ENCODE measurements around the gene STK32C.
"Not testable (repeated sequence)": the region's sequence is repeated elsewhere in the genome, so short reads cannot be mapped to it uniquely, and the experiment has no call there.

STK32C gene

GRCh38 chr10:132169766-132170560 lies 137.8 kb downstream of the STK32C start:
- DNase-seq (ENCODE audit: low read depth, low spot score) = no peak

GRCh38 chr10:132169031-132169765 lies 138.6 kb downstream of the STK32C start:
- no peak for DNase-seq (ENCODE audit: low read depth, low spot score)

GRCh38 chr10:132168571-132169030 lies 139.1 kb downstream of the STK32C start:
- no peak for DNase-seq (ENCODE audit: low read depth, low spot score)

- DNase-seq (ENCODE audit: low read depth, low spot score) = no peak
These were observed 139.8 kb downstream of the STK32C start for GRCh38 chr10:132167976-132168375.

- no peak for DNase-seq (ENCODE audit: low read depth, low spot score)
These were observed 140.6 kb downstream of the STK32C start for GRCh38 chr10:132167041-132167674.

GRCh38 chr10:132166216-132166950 lies 141.4 kb downstream of the STK32C start:
- DNase-seq (ENCODE audit: low read depth, low spot score) = peak; percentile 49

GRCh38 chr10:132165416-132165980 lies 142.3 kb downstream of the STK32C start:
- DNase-seq (ENCODE audit: low read depth, low spot score) = no peak

- DNase-seq (ENCODE audit: low read depth, low spot score) = no peak
These were observed 142.9 kb downstream of the STK32C start for GRCh38 chr10:132164761-132165278.

- no peak for DNase-seq (ENCODE audit: low read depth, low spot score)
These were observed 143.8 kb downstream of the STK32C start for GRCh38 chr10:132163826-132164515.

GRCh38 chr10:132163278-132163765 lies 144.4 kb downstream of the STK32C start:
- DNase-seq (ENCODE audit: low read depth, low spot score) = no peak

GRCh38 chr10:132162590-132163277 lies 145.0 kb downstream of the STK32C start:
- no peak for DNase-seq (ENCODE audit: low read depth, low spot score)

GRCh38 chr10:132162021-132162531 lies 145.7 kb downstream of the STK32C start:
- no peak for DNase-seq (ENCODE audit: low read depth, low spot score)

GRCh38 chr10:132160834-132161622 lies 146.7 kb downstream of the STK32C start:
- DNase-seq (ENCODE audit: low read depth, low spot score) = not testable (repeated sequence)

- DNase-seq (ENCODE audit: low read depth, low spot score) = not testable (repeated sequence)
These were observed 147.5 kb downstream of the STK32C start for GRCh38 chr10:132160231-132160630.

- not testable (repeated sequence) for DNase-seq (ENCODE audit: low read depth, low spot score)
These were observed 148.2 kb downstream of the STK32C start for GRCh38 chr10:132159302-132160230.

GRCh38 chr10:132158823-132159222 lies 148.9 kb downstream of the STK32C start:
- DNase-seq (ENCODE audit: low read depth, low spot score) = no peak

- DNase-seq (ENCODE audit: low read depth, low spot score) = no peak
These were observed 149.5 kb downstream of the STK32C start for GRCh38 chr10:132158122-132158741.

All from astrocyte of the hippocampus (primary cell).